ENCODE data around the gene MMP25.
A peak's percentile ranks its signal among the peaks of the same experiment; 100 is the strongest.

GRCh38 chr16:3101018-3101840, 54.9 kb downstream of the MMP25 start:
- TF ChIP-seq CTCF (IDR thresholded peaks at IDR 0.05): peak; percentile 70
- no peak for TF ChIP-seq SMC3 (IDR thresholded peaks at IDR 0.05; ENCODE audit: low read depth, low read length)

Measured in SK-N-SH (cell line).